ENCODE data around the gene GPR146. TPM values are rescaled to one million over a fixed set of nuclear protein-coding genes. Genes with fewer than 3 reads are reported as not detected.

Gene GPR146
- total and polyA plus RNA-seq, 8 donors = 2.0 to 14.6 (median 7.9) TPM

DNA sequence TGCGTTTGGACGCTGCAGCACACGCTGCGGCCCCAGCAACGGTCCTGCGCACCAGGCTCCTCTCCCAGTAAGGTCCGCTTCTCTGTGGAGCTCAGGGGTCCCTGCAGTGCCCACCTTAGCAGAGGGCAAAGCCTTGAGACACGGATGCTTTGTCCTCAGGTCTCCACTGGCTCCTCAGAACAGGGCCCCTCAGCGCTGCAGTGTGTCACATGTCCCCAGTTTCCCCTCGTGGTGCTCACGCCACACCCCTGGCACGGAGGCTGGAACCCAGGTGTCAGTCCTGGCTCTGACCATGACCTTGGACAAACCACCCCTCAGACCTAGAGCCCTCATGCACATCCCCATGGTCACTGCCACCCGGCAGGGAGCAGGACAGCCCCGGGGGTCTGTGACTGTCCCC lies 23.7 kb downstream of the GPR146 start:
- H3K27ac ChIP-seq = no peak overlapping the region
- no peak for TF ChIP-seq POLR2A (IDR thresholded peaks at IDR 0.05)
- no peak for TF ChIP-seq POLR2AphosphoS5 (IDR thresholded peaks at IDR 0.05)
- no peak for TF ChIP-seq EP300 (IDR thresholded peaks at IDR 0.05)
- TF ChIP-seq, protein P1, sequence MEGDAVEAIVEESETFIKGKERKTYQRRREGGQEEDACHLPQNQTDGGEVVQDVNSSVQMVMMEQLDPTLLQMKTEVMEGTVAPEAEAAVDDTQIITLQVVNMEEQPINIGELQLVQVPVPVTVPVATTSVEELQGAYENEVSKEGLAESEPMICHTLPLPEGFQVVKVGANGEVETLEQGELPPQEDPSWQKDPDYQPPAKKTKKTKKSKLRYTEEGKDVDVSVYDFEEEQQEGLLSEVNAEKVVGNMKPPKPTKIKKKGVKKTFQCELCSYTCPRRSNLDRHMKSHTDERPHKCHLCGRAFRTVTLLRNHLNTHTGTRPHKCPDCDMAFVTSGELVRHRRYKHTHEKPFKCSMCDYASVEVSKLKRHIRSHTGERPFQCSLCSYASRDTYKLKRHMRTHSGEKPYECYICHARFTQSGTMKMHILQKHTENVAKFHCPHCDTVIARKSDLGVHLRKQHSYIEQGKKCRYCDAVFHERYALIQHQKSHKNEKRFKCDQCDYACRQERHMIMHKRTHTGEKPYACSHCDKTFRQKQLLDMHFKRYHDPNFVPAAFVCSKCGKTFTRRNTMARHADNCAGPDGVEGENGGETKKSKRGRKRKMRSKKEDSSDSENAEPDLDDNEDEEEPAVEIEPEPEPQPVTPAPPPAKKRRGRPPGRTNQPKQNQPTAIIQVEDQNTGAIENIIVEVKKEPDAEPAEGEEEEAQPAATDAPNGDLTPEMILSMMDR (IDR thresholded peaks at IDR 0.05) = no peak
- DNase-seq = no peak
- H3K4me3 ChIP-seq = no peak overlapping the region
- no peaks in the 10 kb centered on the region for H3K27me3 ChIP-seq
- intact Hi-C loops (cut with DNase I; ENCODE audit: low total_unique reads) = no loop called here
- H3K9me3 ChIP-seq = no peaks in the 10 kb centered on the region
- H3K36me3 ChIP-seq = no peaks in the 10 kb centered on the region
- WGBS, 5 donors = 78 to 87% (median 85%) methylated on average over 10 to 14 of the region's 14 CpGs
- H3K4me1 ChIP-seq = peaks cover 12 to 17% (median 14%) of the 10 kb centered on the region in 4 donors

- Histone ChIP-seq H3K4me3 (no peak overlapping the region), H3K9me3 (no peaks in the 10 kb centered on the region), H3K27ac (no peak overlapping the region), H3K4me1 (peaks cover 12 to 17% (median 14%) of the 10 kb centered on the region in 4 donors), H3K36me3 (no peaks in the 10 kb centered on the region), H3K27me3 (no peaks in the 10 kb centered on the region)
- intact Hi-C loops (cut with DNase I; ENCODE audit: low total_unique reads) = no loop called here
- TF ChIP-seq POLR2A (IDR thresholded peaks at IDR 0.05) = no peak
- no peak for TF ChIP-seq EP300 (IDR thresholded peaks at IDR 0.05)
- TF ChIP-seq, protein P1 (IDR thresholded peaks at IDR 0.05) = no peak
- TF ChIP-seq POLR2AphosphoS5 (IDR thresholded peaks at IDR 0.05) = no peak
- DNase-seq = no peak
- WGBS, 5 donors = 58 to 78% (median 75%) methylated on average over 11 of the region's 11 CpGs
Measured at GRCh38 chr7:1068619-1069018, 24.3 kb downstream of the GPR146 start.

GRCh38 chr7:1070544-1071011 lies 26.2 kb downstream of the GPR146 start:
- 92 to 96% (median 95%) methylated on average over 41 to 42 of the region's 42 CpGs for WGBS, 5 donors

DNA sequence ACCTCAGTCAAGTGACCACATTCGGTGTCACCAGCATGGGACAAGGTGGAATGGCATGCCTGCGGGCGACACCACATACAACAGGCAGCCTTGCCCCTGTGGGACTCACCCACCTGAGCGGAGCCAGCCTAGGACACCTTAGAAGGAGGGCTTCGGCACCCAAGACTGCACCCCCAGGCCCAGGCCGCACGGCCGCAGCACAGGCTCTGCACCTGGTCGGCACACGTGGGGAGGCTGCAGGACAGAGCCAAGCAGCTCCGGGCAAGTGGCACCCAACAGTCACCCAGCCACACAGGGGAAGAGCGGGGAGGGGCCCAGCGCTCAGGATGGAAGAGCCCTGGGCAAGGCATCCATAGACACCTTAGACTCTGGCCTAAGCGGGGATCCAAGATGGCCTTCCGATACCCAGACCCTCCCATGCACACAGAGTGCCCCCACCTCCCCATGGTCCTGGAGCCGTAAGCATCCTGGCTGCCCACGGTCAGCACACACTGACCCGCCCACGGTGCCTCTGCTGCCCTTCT lies 27.4 kb downstream of the GPR146 start:
- Histone ChIP-seq H3K4me3 (no peak overlapping the region), H3K36me3 (no peaks in the 10 kb centered on the region), H3K27me3 (no peaks in the 10 kb centered on the region), H3K27ac (no peak overlapping the region), H3K4me1 (peaks cover 4 to 11% (median 10%) of the 10 kb centered on the region in 4 donors), H3K9me3 (no peaks in the 10 kb centered on the region)
- 89 to 95% (median 93%) methylated on average over 13 to 19 of the region's 19 CpGs for WGBS, 5 donors
- intact Hi-C loops (cut with DNase I; ENCODE audit: low total_unique reads) = no loop called here
- no peak for TF ChIP-seq EP300 (IDR thresholded peaks at IDR 0.05)
- TF ChIP-seq POLR2AphosphoS5 (IDR thresholded peaks at IDR 0.05) = no peak
- no peak for TF ChIP-seq POLR2A (IDR thresholded peaks at IDR 0.05)
- TF ChIP-seq, protein P1 (IDR thresholded peaks at IDR 0.05) = no peak
- no peak for DNase-seq

More at GRCh38 chr7:1070544-1071011, 26.2 kb downstream of the GPR146 start:
- H3K36me3 ChIP-seq = no peaks in the 10 kb centered on the region
- no peak overlapping the region for H3K27ac ChIP-seq
- H3K9me3 ChIP-seq = no peaks in the 10 kb centered on the region
- peaks cover 6 to 7% (median 6%) of the 10 kb centered on the region in 4 donors for H3K4me1 ChIP-seq
- H3K4me3 ChIP-seq = no peak overlapping the region
- DNase-seq = no peak
- intact Hi-C loops (cut with DNase I; ENCODE audit: low total_unique reads) = no loop called here
- no peaks in the 10 kb centered on the region for H3K27me3 ChIP-seq
- TF ChIP-seq, protein P1 (IDR thresholded peaks at IDR 0.05) = no peak
- TF ChIP-seq POLR2A (IDR thresholded peaks at IDR 0.05) (no peak), EP300 (IDR thresholded peaks at IDR 0.05) (no peak), POLR2AphosphoS5 (IDR thresholded peaks at IDR 0.05) (no peak)

All from stomach (tissue), 9 donors.